ENCODE measurements around the gene LRRC75B. TPM values are rescaled to one million over a fixed set of nuclear protein-coding genes. Genes with fewer than 3 reads are reported as not detected.
A peak's percentile ranks its signal among the peaks of the same experiment; 100 is the strongest.

Gene LRRC75B
- total RNA-seq, 6 experiments from 2014 or later, result 11.8 to 28.0 (median 21.5) TPM

DNA sequence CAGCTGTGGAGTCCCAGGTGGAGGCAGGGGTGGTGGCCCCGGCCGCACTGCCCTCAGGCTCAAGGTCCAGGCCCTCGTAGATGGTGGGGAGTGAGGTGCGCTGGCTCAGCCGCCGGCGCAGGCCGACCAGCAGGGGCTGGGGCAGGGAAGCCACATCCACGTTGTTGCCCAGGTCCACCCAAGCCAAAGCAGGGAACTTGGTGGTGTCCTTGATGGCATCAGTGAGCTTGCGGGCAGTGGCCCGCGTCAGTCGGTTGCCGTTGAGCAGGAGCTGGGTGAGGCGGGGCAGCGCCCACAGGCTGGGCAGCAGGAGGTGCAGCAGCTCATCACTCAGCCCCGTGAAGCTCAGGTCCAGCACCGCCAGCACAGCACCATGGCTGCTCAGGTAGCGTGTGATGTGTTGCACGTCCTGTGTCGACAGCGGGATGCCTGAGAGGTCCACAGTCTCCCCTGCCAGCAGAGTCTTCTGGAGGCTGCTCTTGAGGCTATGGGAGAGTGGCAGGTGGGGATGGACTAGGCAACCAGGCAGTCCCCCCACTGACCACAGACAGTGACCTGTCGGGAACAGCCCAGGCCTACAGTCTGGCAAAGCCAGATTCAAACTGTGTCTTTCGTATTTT, 6.8 kb downstream of the LRRC75B start:
- ATAC-seq (no peak), DNase-seq (no peak)
- no peak for TF ChIP-seq POLR2A (IDR thresholded peaks at IDR 0.05)
- TF ChIP-seq, protein P1, sequence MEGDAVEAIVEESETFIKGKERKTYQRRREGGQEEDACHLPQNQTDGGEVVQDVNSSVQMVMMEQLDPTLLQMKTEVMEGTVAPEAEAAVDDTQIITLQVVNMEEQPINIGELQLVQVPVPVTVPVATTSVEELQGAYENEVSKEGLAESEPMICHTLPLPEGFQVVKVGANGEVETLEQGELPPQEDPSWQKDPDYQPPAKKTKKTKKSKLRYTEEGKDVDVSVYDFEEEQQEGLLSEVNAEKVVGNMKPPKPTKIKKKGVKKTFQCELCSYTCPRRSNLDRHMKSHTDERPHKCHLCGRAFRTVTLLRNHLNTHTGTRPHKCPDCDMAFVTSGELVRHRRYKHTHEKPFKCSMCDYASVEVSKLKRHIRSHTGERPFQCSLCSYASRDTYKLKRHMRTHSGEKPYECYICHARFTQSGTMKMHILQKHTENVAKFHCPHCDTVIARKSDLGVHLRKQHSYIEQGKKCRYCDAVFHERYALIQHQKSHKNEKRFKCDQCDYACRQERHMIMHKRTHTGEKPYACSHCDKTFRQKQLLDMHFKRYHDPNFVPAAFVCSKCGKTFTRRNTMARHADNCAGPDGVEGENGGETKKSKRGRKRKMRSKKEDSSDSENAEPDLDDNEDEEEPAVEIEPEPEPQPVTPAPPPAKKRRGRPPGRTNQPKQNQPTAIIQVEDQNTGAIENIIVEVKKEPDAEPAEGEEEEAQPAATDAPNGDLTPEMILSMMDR (IDR thresholded peaks at IDR 0.05), result no peak
- Histone ChIP-seq H3K9me3 (no peaks in the 10 kb centered on the region), H3K27me3 (no peaks in the 10 kb centered on the region), H3K4me1 (peaks cover 0 to 9% (median 0%) of the 10 kb centered on the region in 4 donors), H3K36me3 (peaks cover 0 to 15% (median 0%) of the 10 kb centered on the region in 4 donors), H3K27ac (no peak overlapping the region), H3K4me3 (no peak overlapping the region)
- WGBS (ENCODE audit: insufficient coverage, low coverage, low lambda C conversion rate, missing lambda C conversion rate), result 94% methylated on average over 2 of the region's 24 CpGs
- intact Hi-C loops (cut with DNase I), result no loop called here

GRCh38 chr22:24585461-24585860, 7.4 kb downstream of the LRRC75B start:
- Histone ChIP-seq H3K27me3 (no peaks in the 10 kb centered on the region), H3K36me3 (peaks cover 0 to 15% (median 0%) of the 10 kb centered on the region in 4 donors), H3K27ac (no peak overlapping the region), H3K4me1 (peaks cover 0 to 9% (median 0%) of the 10 kb centered on the region in 4 donors), H3K9me3 (no peaks in the 10 kb centered on the region), H3K4me3 (no peak overlapping the region)
- 80% methylated on average over 1 of the region's 3 CpGs for WGBS (ENCODE audit: insufficient coverage, low coverage, low lambda C conversion rate, missing lambda C conversion rate)
- no peak for DNase-seq
- intact Hi-C loops (cut with DNase I), result no loop called here
- no peak for ATAC-seq
- TF ChIP-seq, protein P1 (IDR thresholded peaks at IDR 0.05), result no peak
- no peak for TF ChIP-seq POLR2A (IDR thresholded peaks at IDR 0.05)

- Histone ChIP-seq H3K27me3 (no peaks in the 10 kb centered on the region), H3K27ac (no peak overlapping the region), H3K4me3 (no peak overlapping the region), H3K4me1 (peaks cover 0 to 9% (median 0%) of the 10 kb centered on the region in 4 donors), H3K36me3 (peaks cover 0 to 15% (median 0%) of the 10 kb centered on the region in 4 donors), H3K9me3 (no peaks in the 10 kb centered on the region)
- no CpG with 5 or more reads among the region's 10 CpGs for WGBS (ENCODE audit: insufficient coverage, low coverage, low lambda C conversion rate, missing lambda C conversion rate)
- ATAC-seq, result no peak
- intact Hi-C loops (cut with DNase I), result no loop called here
- TF ChIP-seq, protein P1 (IDR thresholded peaks at IDR 0.05), result no peak
- TF ChIP-seq POLR2A (IDR thresholded peaks at IDR 0.05), result no peak
- DNase-seq, result no peak
Measured at GRCh38 chr22:24584871-24585411, 7.9 kb downstream of the LRRC75B start.

- intact Hi-C loops (cut with DNase I), result no loop called here
- Histone ChIP-seq H3K27ac (peak overlapping the region in 2 of 3 donors; percentile 13 to 43), H3K36me3 (peaks cover 0 to 15% (median 0%) of the 10 kb centered on the region in 4 donors), H3K9me3 (no peaks in the 10 kb centered on the region), H3K4me1 (peaks cover 0 to 9% (median 2%) of the 10 kb centered on the region in 4 donors), H3K27me3 (no peaks in the 10 kb centered on the region), H3K4me3 (no peak overlapping the region)
- ATAC-seq, result peak in 1 of 4 donors; percentile 3
- DNase-seq, result no peak
- TF ChIP-seq POLR2A (IDR thresholded peaks at IDR 0.05), result no peak
- WGBS (ENCODE audit: insufficient coverage, low coverage, low lambda C conversion rate, missing lambda C conversion rate), result 67% methylated on average over 1 of the region's 5 CpGs
Measured at GRCh38 chr22:24584166-24584790, 8.6 kb downstream of the LRRC75B start.
